Measurements from ENCODE around the gene SETD1A. TPM values are rescaled to one million over a fixed set of nuclear protein-coding genes. Genes with fewer than 3 reads are reported as not detected.

Gene SETD1A
- total and polyA plus RNA-seq, 2 experiments from 2014 or later: 2.3 to 4.0 TPM

GRCh38 chr16:31006589-31006988 lies 49.0 kb downstream of the SETD1A start:
- DNase-seq: no peak
- Histone ChIP-seq H3K9me3 (ENCODE audit: low read depth) (no peaks in the 10 kb centered on the region), H3F3A (ENCODE audit: insufficient read depth) (0 out of 2 replicates have a peak, but pooled peaks cover 8% of the 10 kb centered on the region), H3K9ac (no peak overlapping the region), H3K27me3 (replicated peaks; ENCODE audit: insufficient read depth) (no peaks in the 10 kb centered on the region), H3K27ac (no peak overlapping the region), H2AFZ (no peak overlapping the region), H3K4me3 (no peak overlapping the region), H3K79me2 (ENCODE audit: insufficient read depth) (no peaks in the 10 kb centered on the region), H3K4me1 (ENCODE audit: insufficient read depth) (peaks cover 17% of the 10 kb centered on the region), H3K36me3 (ENCODE audit: low read depth) (no peaks in the 10 kb centered on the region), H3K9me2 (ENCODE audit: insufficient read depth) (no peaks in the 10 kb centered on the region), H4K20me1 (ENCODE audit: insufficient read depth) (no peaks in the 10 kb centered on the region), H3K4me2 (ENCODE audit: unreplicated experiment) (no peak overlapping the region)
- WGBS, 2 experiments (ENCODE audit: low coverage in 1 of 2, low lambda C conversion rate in 2 of 2, missing lambda C conversion rate in 2 of 2): 96 to 98% methylated on average over 8 of the region's 8 CpGs
- TF ChIP-seq EZH2 (IDR thresholded peaks at IDR 0.05; ENCODE audit: insufficient read depth, poor library complexity, severe bottlenecking) (no peak), EZH2phosphoT487 (IDR thresholded peaks at IDR 0.05; ENCODE audit: insufficient read depth, low read depth) (no peak)
- in situ Hi-C loops (cut with MboI): no loop called here

- Histone ChIP-seq H3K4me1 (ENCODE audit: insufficient read depth) (peaks cover 17% of the 10 kb centered on the region), H3K9me2 (ENCODE audit: insufficient read depth) (no peaks in the 10 kb centered on the region), H3K27me3 (replicated peaks; ENCODE audit: insufficient read depth) (no peaks in the 10 kb centered on the region), H3K36me3 (ENCODE audit: low read depth) (no peaks in the 10 kb centered on the region), H3K79me2 (ENCODE audit: insufficient read depth) (no peaks in the 10 kb centered on the region), H4K20me1 (ENCODE audit: insufficient read depth) (no peaks in the 10 kb centered on the region), H3K9ac (no peak overlapping the region), H3K4me2 (ENCODE audit: unreplicated experiment) (no peak overlapping the region), H3K4me3 (no peak overlapping the region), H3F3A (ENCODE audit: insufficient read depth) (0 out of 2 replicates have a peak, but pooled peaks cover 8% of the 10 kb centered on the region), H2AFZ (no peak overlapping the region), H3K9me3 (ENCODE audit: low read depth) (no peaks in the 10 kb centered on the region), H3K27ac (no peak overlapping the region)
- in situ Hi-C loops (cut with MboI): no loop called here
- TF ChIP-seq EZH2phosphoT487 (IDR thresholded peaks at IDR 0.05; ENCODE audit: insufficient read depth, low read depth) (no peak), EZH2 (IDR thresholded peaks at IDR 0.05; ENCODE audit: insufficient read depth, poor library complexity, severe bottlenecking) (no peak)
- no peak for DNase-seq
- WGBS, 2 experiments (ENCODE audit: low coverage in 1 of 2, low lambda C conversion rate in 2 of 2, missing lambda C conversion rate in 2 of 2): 65 to 66% methylated on average over 6 of the region's 6 CpGs
Measured at GRCh38 chr16:31007684-31008083, 50.1 kb downstream of the SETD1A start.

- Histone ChIP-seq H3K9me3 (ENCODE audit: low read depth) (no peaks in the 10 kb centered on the region), H3K4me2 (ENCODE audit: unreplicated experiment) (peak overlapping the region; percentile 54), H3K27ac (peak overlapping the region; percentile 39), H3F3A (ENCODE audit: insufficient read depth) (0 out of 2 replicates have a peak, but pooled peaks cover 8% of the 10 kb centered on the region), H3K36me3 (ENCODE audit: low read depth) (no peaks in the 10 kb centered on the region), H3K9me2 (ENCODE audit: insufficient read depth) (no peaks in the 10 kb centered on the region), H3K9ac (peak overlapping the region; percentile 41; the same call in 1 of the 2 replicates), H3K4me3 (peak overlapping the region; percentile 30; the same call in 1 of the 2 replicates), H2AFZ (no peak overlapping the region), H3K27me3 (replicated peaks; ENCODE audit: insufficient read depth) (no peaks in the 10 kb centered on the region), H3K79me2 (ENCODE audit: insufficient read depth) (no peaks in the 10 kb centered on the region), H4K20me1 (ENCODE audit: insufficient read depth) (no peaks in the 10 kb centered on the region), H3K4me1 (ENCODE audit: insufficient read depth) (peaks cover 17% of the 10 kb centered on the region)
- TF ChIP-seq EZH2phosphoT487 (IDR thresholded peaks at IDR 0.05; ENCODE audit: insufficient read depth, low read depth) (no peak), EZH2 (IDR thresholded peaks at IDR 0.05; ENCODE audit: insufficient read depth, poor library complexity, severe bottlenecking) (no peak)
- in situ Hi-C loops (cut with MboI): no loop called here
- 14 to 19% methylated on average over 5 to 6 of the region's 6 CpGs for WGBS, 2 experiments (ENCODE audit: low coverage in 1 of 2, low lambda C conversion rate in 2 of 2, missing lambda C conversion rate in 2 of 2)
- DNase-seq: peak; percentile 84
Measured at GRCh38 chr16:31008149-31008548, 50.6 kb downstream of the SETD1A start.

GRCh38 chr16:31008551-31008950 lies 51.0 kb downstream of the SETD1A start:
- Histone ChIP-seq H3K79me2 (ENCODE audit: insufficient read depth) (no peaks in the 10 kb centered on the region), H3K27me3 (replicated peaks; ENCODE audit: insufficient read depth) (no peaks in the 10 kb centered on the region), H3K4me1 (ENCODE audit: insufficient read depth) (peaks cover 17% of the 10 kb centered on the region), H3K9me2 (ENCODE audit: insufficient read depth) (no peaks in the 10 kb centered on the region), H3F3A (ENCODE audit: insufficient read depth) (0 out of 2 replicates have a peak, but pooled peaks cover 8% of the 10 kb centered on the region), H3K4me2 (ENCODE audit: unreplicated experiment) (peak overlapping the region; percentile 54), H3K9ac (peak overlapping the region; percentile 41; the same call in 1 of the 2 replicates), H3K27ac (peak overlapping the region; percentile 39), H2AFZ (no peak overlapping the region), H3K36me3 (ENCODE audit: low read depth) (no peaks in the 10 kb centered on the region), H3K9me3 (ENCODE audit: low read depth) (no peaks in the 10 kb centered on the region), H4K20me1 (ENCODE audit: insufficient read depth) (no peaks in the 10 kb centered on the region), H3K4me3 (peak overlapping the region; percentile 30; the same call in 1 of the 2 replicates)
- in situ Hi-C loops (cut with MboI): no loop called here
- WGBS, 2 experiments (ENCODE audit: low coverage in 1 of 2, low lambda C conversion rate in 2 of 2, missing lambda C conversion rate in 2 of 2): 77 to 80% methylated on average over 5 of the region's 5 CpGs
- TF ChIP-seq EZH2phosphoT487 (IDR thresholded peaks at IDR 0.05; ENCODE audit: insufficient read depth, low read depth): no peak
- TF ChIP-seq EZH2 (IDR thresholded peaks at IDR 0.05; ENCODE audit: insufficient read depth, poor library complexity, severe bottlenecking): no peak
- no peak for DNase-seq
